ENCODE results near the gene PLB1. TPM values are rescaled to one million over a fixed set of nuclear protein-coding genes. Genes with fewer than 3 reads are reported as not detected.
A peak's percentile ranks its signal among the peaks of the same experiment; 100 is the strongest.

Gene PLB1
- total RNA-seq, 2 donors from 2014 or later, result 7.4 to 9.6 TPM

GRCh38 chr2:28615706-28616105, 119.8 kb downstream of the PLB1 start:
- intact Hi-C loops (cut with DNase I), result no loop called here
- Histone ChIP-seq H3K4me3 (no peak overlapping the region), H3K4me1 (replicated peaks) (peaks cover 7% of the 10 kb centered on the region), H3K27me3 (replicated peaks; ENCODE audit: insufficient read depth) (no peaks in the 10 kb centered on the region), H3K36me3 (no peaks in the 10 kb centered on the region), H3K9me3 (no peaks in the 10 kb centered on the region), H3K27ac (no peak overlapping the region)
- DNase-seq (ENCODE audit: low spot score), result no peak
- TF ChIP-seq CTCF (IDR thresholded peaks at IDR 0.05) (no peak), POLR2AphosphoS5 (IDR thresholded peaks at IDR 0.05) (no peak), POLR2A (IDR thresholded peaks at IDR 0.05) (no peak)
- 84% methylated on average over 6 of the region's 6 CpGs for WGBS

- Histone ChIP-seq H3K4me3 (no peak overlapping the region), H3K27me3 (replicated peaks; ENCODE audit: insufficient read depth) (no peaks in the 10 kb centered on the region), H3K27ac (no peak overlapping the region), H3K4me1 (replicated peaks) (peaks cover 7% of the 10 kb centered on the region), H3K36me3 (no peaks in the 10 kb centered on the region), H3K9me3 (no peaks in the 10 kb centered on the region)
- intact Hi-C loops (cut with DNase I), result no loop called here
- DNase-seq (ENCODE audit: low spot score), result no peak
- 85% methylated on average over 3 of the region's 3 CpGs for WGBS
- TF ChIP-seq CTCF (IDR thresholded peaks at IDR 0.05), result no peak
- no peak for TF ChIP-seq POLR2AphosphoS5 (IDR thresholded peaks at IDR 0.05)
- TF ChIP-seq POLR2A (IDR thresholded peaks at IDR 0.05), result no peak
Observed at GRCh38 chr2:28616396-28616999, 120.6 kb downstream of the PLB1 start.

- 86% methylated on average over 3 of the region's 3 CpGs for WGBS
- peak; percentile 58 for DNase-seq (ENCODE audit: low spot score)
Observed at GRCh38 chr2:28617502-28618184, 121.8 kb downstream of the PLB1 start.

GRCh38 chr2:28618221-28619141, 122.6 kb downstream of the PLB1 start:
- intact Hi-C loops (cut with DNase I), result no loop called here
- Histone ChIP-seq H3K4me3 (no peak overlapping the region), H3K9me3 (no peaks in the 10 kb centered on the region), H3K36me3 (no peaks in the 10 kb centered on the region), H3K27me3 (replicated peaks; ENCODE audit: insufficient read depth) (no peaks in the 10 kb centered on the region), H3K27ac (peak overlapping the region in 1 of 2 donors; percentile 50), H3K4me1 (replicated peaks) (peaks cover 6% of the 10 kb centered on the region)
- TF ChIP-seq POLR2A (IDR thresholded peaks at IDR 0.05) (no peak), CTCF (IDR thresholded peaks at IDR 0.05) (no peak), POLR2AphosphoS5 (IDR thresholded peaks at IDR 0.05) (no peak)
- no peak for DNase-seq (ENCODE audit: low spot score)
- WGBS, result 89% methylated on average over 12 of the region's 12 CpGs

More at GRCh38 chr2:28617502-28618184, 121.8 kb downstream of the PLB1 start:
- peaks cover 6% of the 10 kb centered on the region for H3K4me1 ChIP-seq (replicated peaks)
- peak; percentile 92 for TF ChIP-seq POLR2AphosphoS5 (IDR thresholded peaks at IDR 0.05)
- no peak for TF ChIP-seq POLR2A (IDR thresholded peaks at IDR 0.05)
- no peaks in the 10 kb centered on the region for H3K27me3 ChIP-seq (replicated peaks; ENCODE audit: insufficient read depth)
- H3K36me3 ChIP-seq, result no peaks in the 10 kb centered on the region
- intact Hi-C loops (cut with DNase I), result no loop called here
- no peaks in the 10 kb centered on the region for H3K9me3 ChIP-seq
- H3K4me3 ChIP-seq, result no peak overlapping the region
- H3K27ac ChIP-seq, result peak overlapping the region in 1 of 2 donors; percentile 50

Data from prostate gland (tissue), 2 donors.